Neural progenitor cell (in vitro differentiated cells): Measurements from ENCODE around the gene FBXO34. TPM values are rescaled to one million over a fixed set of nuclear protein-coding genes. Genes with fewer than 3 reads are reported as not detected.

Experiments
- DNase-seq: peaks from one replicate; pipeline ENCODE4 v3.0.0-alpha.2; 2016; ENCODE audit warnings: low spot score
- H2AFZ ChIP-seq: fragments of 200-600 bp; sonication (generic); replicated peaks from 2 replicates; pipeline ENCODE4 v1.6.1; 2016; ENCODE audit warnings: antibody characterized with exemption
- H3F3A ChIP-seq: fragments of 200-600 bp; sonication (generic); 2 replicates; pipeline ENCODE4 v1.6.1; 2016; ENCODE audit warnings: antibody characterized with exemption, low read depth
- H3K27ac ChIP-seq: fragments of 200-600 bp; sonication (generic); 2 replicates; pipeline ENCODE4 v1.5.1; 2016; ENCODE audit warnings: mild to moderate bottlenecking
- H3K27me3 ChIP-seq: fragments of 200-600 bp; sonication (generic); 2 replicates; pipeline ENCODE4 v1.6.1; 2016; ENCODE audit warnings: mild to moderate bottlenecking, moderate library complexity
- H3K36me3 ChIP-seq: fragments of 200-600 bp; sonication (generic); 2 replicates; pipeline ENCODE4 v1.5.1; 2016
- H3K4me1 ChIP-seq: fragments of 200-600 bp; sonication (generic); 2 replicates; pipeline ENCODE4 v1.6.1; 2016; ENCODE audit warnings: mixed run types
- H3K4me2 ChIP-seq: fragments of 200-600 bp; sonication (generic); 2 replicates; pipeline ENCODE4 v1.6.1; 2016
- H3K4me3 ChIP-seq: fragments of 200-600 bp; sonication (generic); 2 replicates; pipeline ENCODE4 v1.5.1; 2016
- H3K79me2 ChIP-seq: fragments of 200-600 bp; sonication (generic); 2 replicates; pipeline ENCODE4 v1.6.1; 2016; ENCODE audit warnings: low read depth
- H3K9ac ChIP-seq: fragments of 200-600 bp; sonication (generic); 2 replicates; pipeline ENCODE4 v1.6.1; 2016
- H3K9me3 ChIP-seq: fragments of 200-600 bp; sonication (generic); 2 replicates; pipeline ENCODE4 v1.5.1; 2016; ENCODE audit warnings: low read depth
- H4K20me1 ChIP-seq: fragments of 200-600 bp; sonication (generic); 2 replicates; pipeline ENCODE4 v1.6.1; 2016; ENCODE audit warnings: low read depth
- H3K27ac Mint-ChIP-seq: 3 replicates; pipeline ENCODE4 v1.8.0; 2021; ENCODE audit warnings: mixed read lengths
- H3K27me3 Mint-ChIP-seq: 2 replicates; pipeline ENCODE4 v1.8.0; 2022; ENCODE audit warnings: low read depth, mild to moderate bottlenecking, inconsistent platforms, moderate library complexity, mixed read lengths; ENCODE audit not compliant: insufficient read depth
- H3K36me3 Mint-ChIP-seq: 3 replicates; pipeline ENCODE4 v1.8.0; 2021; ENCODE audit warnings: mixed read lengths
- H3K4me1 Mint-ChIP-seq: 3 replicates; pipeline ENCODE4 v1.8.0; 2021; ENCODE audit warnings: mixed read lengths
- H3K4me3 Mint-ChIP-seq: 3 replicates; pipeline ENCODE4 v1.8.0; 2021; ENCODE audit warnings: mild to moderate bottlenecking, moderate library complexity, mixed read lengths
- H3K9me3 Mint-ChIP-seq: 3 replicates; pipeline ENCODE4 v1.8.0; 2020; ENCODE audit warnings: mixed read lengths
- CTCF ChIP-seq: fragments of 200-600 bp; sonication (generic); IDR thresholded peaks from 2 replicates; pipeline ENCODE4 v1.5.1; 2017; ENCODE audit warnings: antibody characterized with exemption, mild to moderate bottlenecking
- EZH2 ChIP-seq: fragments of 200-600 bp; sonication (generic); IDR thresholded peaks from 2 replicates; pipeline ENCODE4 v1.6.1; 2017; ENCODE audit warnings: antibody characterized with exemption, mild to moderate bottlenecking, moderate library complexity
- EZH2phosphoT487 ChIP-seq: fragments of 200-600 bp; sonication (generic); IDR thresholded peaks from 2 replicates; pipeline ENCODE4 v1.6.1; 2017; ENCODE audit warnings: antibody characterized with exemption
- total RNA-seq: library from RNA; depleted of rRNA; stranded (reverse); fragments of >200 nt; gene quantifications from 2 replicates; pipeline ENCODE4 v1.2.3, GENCODE V29; 2015; ENCODE audit warnings: low replicate concordance

Gene FBXO34
- total RNA-seq, 1 donor from 2014 or later: 23.2 TPM

- H3K27me3 ChIP-seq: no peaks in the 10 kb centered on the region
- no peaks in the 10 kb centered on the region for H3F3A ChIP-seq
- H3K36me3 ChIP-seq: no peaks in the 10 kb centered on the region
- H3K4me1 ChIP-seq: no peaks in the 10 kb centered on the region
- no peak overlapping the region for H3K9ac ChIP-seq
- no peak for DNase-seq
- H3K36me3 Mint-ChIP-seq: no peaks in the 10 kb centered on the region
- peaks cover 47% of the 10 kb centered on the region for H3K79me2 ChIP-seq
- H4K20me1 ChIP-seq: peaks cover 5% of the 10 kb centered on the region
- no peaks in the 10 kb centered on the region for H3K9me3 Mint-ChIP-seq
- TF ChIP-seq EZH2phosphoT487: no peak
- no peak for TF ChIP-seq CTCF
- TF ChIP-seq EZH2: no peak
- H3K4me3 ChIP-seq: no peak overlapping the region
- H3K4me3 Mint-ChIP-seq: no peak overlapping the region
- no peak overlapping the region for H3K4me2 ChIP-seq
- no peaks in the 10 kb centered on the region for H3K9me3 ChIP-seq
- H3K27ac Mint-ChIP-seq: no peak overlapping the region
- H3K27me3 Mint-ChIP-seq: no peaks in the 10 kb centered on the region
- no peak overlapping the region for H3K27ac ChIP-seq
- no peaks in the 10 kb centered on the region for H3K4me1 Mint-ChIP-seq
- H2AFZ ChIP-seq: no peak overlapping the region
Observed at GRCh38 chr14:55398679-55399078, 127.5 kb downstream of the FBXO34 start.

- no peaks in the 10 kb centered on the region for H3K36me3 ChIP-seq
- H3K36me3 Mint-ChIP-seq: no peaks in the 10 kb centered on the region
Observed at GRCh38 chr14:55399183-55399582, 128.0 kb downstream of the FBXO34 start.

GRCh38 chr14:55399852-55400251 lies 128.6 kb downstream of the FBXO34 start:
- no peaks in the 10 kb centered on the region for H3K4me1 ChIP-seq
- no peak overlapping the region for H3K9ac ChIP-seq
- no peaks in the 10 kb centered on the region for H3K36me3 ChIP-seq
- TF ChIP-seq EZH2phosphoT487: no peak
- no peak for TF ChIP-seq EZH2
- TF ChIP-seq CTCF: no peak
- no peak overlapping the region for H3K4me2 ChIP-seq
- peaks cover 59% of the 10 kb centered on the region for H3K79me2 ChIP-seq
- no peaks in the 10 kb centered on the region for H3K9me3 ChIP-seq
- peaks cover 4% of the 10 kb centered on the region for H3F3A ChIP-seq
- Mint-ChIP-seq H3K27ac (no peak overlapping the region), H3K9me3 (no peaks in the 10 kb centered on the region), H3K36me3 (no peaks in the 10 kb centered on the region), H3K27me3 (no peaks in the 10 kb centered on the region), H3K4me1 (no peaks in the 10 kb centered on the region), H3K4me3 (no peak overlapping the region)
- H2AFZ ChIP-seq: no peak overlapping the region
- peaks cover 5% of the 10 kb centered on the region for H4K20me1 ChIP-seq
- no peak overlapping the region for H3K4me3 ChIP-seq
- no peak overlapping the region for H3K27ac ChIP-seq
- H3K27me3 ChIP-seq: no peaks in the 10 kb centered on the region
- no peak for DNase-seq

More at GRCh38 chr14:55399183-55399582, 128.0 kb downstream of the FBXO34 start:
- TF ChIP-seq CTCF (no peak), EZH2 (no peak), EZH2phosphoT487 (no peak)
- Mint-ChIP-seq H3K4me1 (no peaks in the 10 kb centered on the region), H3K27ac (no peak overlapping the region), H3K27me3 (no peaks in the 10 kb centered on the region), H3K9me3 (no peaks in the 10 kb centered on the region), H3K4me3 (no peak overlapping the region)
- Histone ChIP-seq H3K4me2 (no peak overlapping the region), H3F3A (peaks cover 2% of the 10 kb centered on the region), H3K4me1 (no peaks in the 10 kb centered on the region), H3K9ac (no peak overlapping the region), H3K79me2 (peaks cover 53% of the 10 kb centered on the region), H4K20me1 (peaks cover 5% of the 10 kb centered on the region), H3K27me3 (no peaks in the 10 kb centered on the region), H3K9me3 (no peaks in the 10 kb centered on the region), H3K4me3 (no peak overlapping the region), H3K27ac (no peak overlapping the region), H2AFZ (no peak overlapping the region)
- DNase-seq: no peak

GRCh38 chr14:55401751-55402150 lies 130.5 kb downstream of the FBXO34 start:
- Mint-ChIP-seq H3K36me3 (no peaks in the 10 kb centered on the region), H3K27ac (no peak overlapping the region), H3K4me3 (no peak overlapping the region), H3K27me3 (no peaks in the 10 kb centered on the region), H3K4me1 (no peaks in the 10 kb centered on the region), H3K9me3 (no peaks in the 10 kb centered on the region)
- no peak overlapping the region for H3K9ac ChIP-seq
- peaks cover 4% of the 10 kb centered on the region for H3F3A ChIP-seq
- no peak overlapping the region for H2AFZ ChIP-seq
- H3K4me3 ChIP-seq: no peak overlapping the region
- TF ChIP-seq EZH2 (no peak), CTCF (no peak), EZH2phosphoT487 (no peak)
- no peaks in the 10 kb centered on the region for H3K9me3 ChIP-seq
- no peak for DNase-seq
- no peak overlapping the region for H3K27ac ChIP-seq
- no peaks in the 10 kb centered on the region for H3K27me3 ChIP-seq
- H3K4me1 ChIP-seq: no peaks in the 10 kb centered on the region
- peaks cover 5% of the 10 kb centered on the region for H4K20me1 ChIP-seq
- no peak overlapping the region for H3K4me2 ChIP-seq
- peaks cover 77% of the 10 kb centered on the region for H3K79me2 ChIP-seq
- H3K36me3 ChIP-seq: no peaks in the 10 kb centered on the region
